SU-DHL-6 (cell line): Measurements from ENCODE around the gene RADIL.

Experiments used
- H2AFZ ChIP-seq: fragments of 200-600 bp; sonication (generic); 2 replicates; pipeline ENCODE4 v1.6.1; 2014; ENCODE audit warnings: low read depth, mild to moderate bottlenecking, moderate library complexity, mixed read lengths, antibody characterized with exemption, low read length; ENCODE audit not compliant: severe bottlenecking
- H3F3A ChIP-seq: fragments of 200-600 bp; shearing (Covaris generic); 2 replicates; pipeline ENCODE4 v1.6.0; 2016; ENCODE audit warnings: antibody characterized with exemption, mild to moderate bottlenecking; ENCODE audit not compliant: insufficient read depth
- H3K27ac ChIP-seq: fragments of 200-600 bp; sonication (generic); 2 replicates; pipeline ENCODE4 v1.5.1; 2016; ENCODE audit warnings: low read depth, mild to moderate bottlenecking, low read length, moderate library complexity, mixed read lengths
- H3K27me3 ChIP-seq: fragments of 200-600 bp; sonication (generic), shearing (Covaris generic); 2 replicates; pipeline ENCODE4 v1.6.0; 2014; ENCODE audit warnings: mild to moderate bottlenecking, low read length
- H3K36me3 ChIP-seq: fragments of 200-600 bp; sonication (generic); 2 replicates; pipeline ENCODE4 v1.6.1; 2014; ENCODE audit warnings: mild to moderate bottlenecking, low read length, mixed read lengths
- H3K4me2 ChIP-seq: fragments of 300-600, 200-600 bp; shearing (Covaris generic), sonication (generic); 2 replicates; pipeline ENCODE4 v1.6.0; 2014; ENCODE audit warnings: low read length, low read depth, mild to moderate bottlenecking; ENCODE audit not compliant: poor library complexity, severe bottlenecking
- H3K4me3 ChIP-seq: fragments of 200-600 bp; sonication (generic); 2 replicates; pipeline ENCODE4 v1.5.1; 2014; ENCODE audit warnings: antibody characterized with exemption, low read length, mild to moderate bottlenecking, mixed read lengths; ENCODE audit not compliant: insufficient read depth, poor library complexity, severe bottlenecking
- H3K79me2 ChIP-seq: fragments of 200-600 bp; sonication (generic); 2 replicates; pipeline ENCODE4 v1.6.1; 2014; ENCODE audit warnings: mild to moderate bottlenecking, low read length, moderate library complexity; ENCODE audit not compliant: insufficient read depth
- H3K9ac ChIP-seq: fragments of 200-600 bp; sonication (generic); 2 replicates; pipeline ENCODE4 v1.7.0; 2014; ENCODE audit warnings: mild to moderate bottlenecking, low read length
- H3K9me2 ChIP-seq: fragments of 200-600 bp; sonication (generic); replicated peaks from 2 replicates; pipeline ENCODE4 v1.6.1; 2014; ENCODE audit warnings: low read length; ENCODE audit not compliant: insufficient read depth
- H3K9me3 ChIP-seq: fragments of 200-600 bp; sonication (generic); 2 replicates; pipeline ENCODE4 v1.6.1; 2014; ENCODE audit warnings: low read length, mixed read lengths; ENCODE audit not compliant: insufficient read depth
- H4K20me1 ChIP-seq: fragments of 200-600 bp; sonication (generic); 2 replicates; pipeline ENCODE4 v1.6.1; 2014; ENCODE audit warnings: low read depth, mild to moderate bottlenecking, antibody characterized with exemption, low read length, moderate library complexity, mixed read lengths
- CTCF ChIP-seq: fragments of 200-600 bp; sonication (generic); IDR thresholded peaks from one replicate; pipeline ENCODE4 v1.5.1; 2017; ENCODE audit warnings: antibody characterized with exemption, mild to moderate bottlenecking, low read length, moderate library complexity; ENCODE audit not compliant: insufficient read depth, poor library complexity, severe bottlenecking
- EZH2phosphoT487 ChIP-seq: fragments of 200-600 bp; sonication (generic), shearing (Covaris generic); conservative IDR thresholded peaks from 2 replicates; pipeline ENCODE4 v1.6.1; 2018; ENCODE audit warnings: mild to moderate bottlenecking, antibody characterized with exemption, low read length, moderate library complexity, mixed read lengths

Gene RADIL

GRCh38 chr7:4822677-4823076 lies 60.8 kb downstream of the RADIL start:
- H2AFZ ChIP-seq: no peak overlapping the region
- no peaks in the 10 kb centered on the region for H3F3A ChIP-seq
- no peak overlapping the region for H3K4me2 ChIP-seq
- no peak overlapping the region for H3K27ac ChIP-seq
- TF ChIP-seq CTCF (no peak), EZH2phosphoT487 (no peak)
- no peaks in the 10 kb centered on the region for H3K36me3 ChIP-seq
- H3K9me2 ChIP-seq: no peaks in the 10 kb centered on the region
- no peaks in the 10 kb centered on the region for H4K20me1 ChIP-seq
- no peaks in the 10 kb centered on the region for H3K79me2 ChIP-seq
- H3K9me3 ChIP-seq: no peaks in the 10 kb centered on the region
- no peak overlapping the region for H3K9ac ChIP-seq
- no peaks in the 10 kb centered on the region for H3K27me3 ChIP-seq
- no peak overlapping the region for H3K4me3 ChIP-seq

GRCh38 chr7:4820967-4821471 lies 62.5 kb downstream of the RADIL start:
- H3K79me2 ChIP-seq: no peaks in the 10 kb centered on the region
- H3K27ac ChIP-seq: no peak overlapping the region
- H3K9me3 ChIP-seq: no peaks in the 10 kb centered on the region
- H3K27me3 ChIP-seq: no peaks in the 10 kb centered on the region
- no peaks in the 10 kb centered on the region for H3K9me2 ChIP-seq
- no peaks in the 10 kb centered on the region for H3K36me3 ChIP-seq
- H3K4me2 ChIP-seq: no peak overlapping the region
- no peak overlapping the region for H2AFZ ChIP-seq
- no peak overlapping the region for H3K9ac ChIP-seq
- H4K20me1 ChIP-seq: no peaks in the 10 kb centered on the region
- no peak overlapping the region for H3K4me3 ChIP-seq
- H3F3A ChIP-seq: no peaks in the 10 kb centered on the region
- TF ChIP-seq CTCF (no peak), EZH2phosphoT487 (no peak)

GRCh38 chr7:4820405-4820966 lies 63.0 kb downstream of the RADIL start:
- Histone ChIP-seq H3K4me3 (no peak overlapping the region), H3K79me2 (no peaks in the 10 kb centered on the region), H3F3A (no peaks in the 10 kb centered on the region), H3K9me3 (no peaks in the 10 kb centered on the region), H3K4me2 (no peak overlapping the region), H3K27me3 (no peaks in the 10 kb centered on the region), H4K20me1 (no peaks in the 10 kb centered on the region), H2AFZ (no peak overlapping the region), H3K36me3 (no peaks in the 10 kb centered on the region), H3K27ac (no peak overlapping the region), H3K9me2 (no peaks in the 10 kb centered on the region), H3K9ac (no peak overlapping the region)
- TF ChIP-seq CTCF (no peak), EZH2phosphoT487 (no peak)
